ENCODE data around the gene TRPM4. TPM values are rescaled to one million over a fixed set of nuclear protein-coding genes. Genes with fewer than 3 reads are reported as not detected.
"Not testable (repeated sequence)": the region's sequence is repeated elsewhere in the genome, so short reads cannot be mapped to it uniquely, and the experiment has no call there.

TRPM4 gene
- total and polyA plus RNA-seq, 10 of the 15 experiments (the other 5 are each of a cell fraction or from before 2014, with no cell fraction given) = 0.10 to 0.64 (median 0.15) TPM; not detected in 7

GRCh38 chr19:49120868-49121267 is 36.7 kb upstream of the TRPM4 start:
- FAIRE-seq (no peak), DNase-seq (ENCODE audit: low read depth, low spot score) (no peak), ATAC-seq (no peak)
- Histone ChIP-seq H3K4me1 (ENCODE audit: control insufficient read depth, insufficient read depth, low read length) (peaks cover 8% of the 10 kb centered on the region; the same call in 1 of the 2 replicates), H3K36me3 (ENCODE audit: control insufficient read depth in 2 of 2, insufficient read depth in 2 of 2, low read length in 1 of 2) (no peaks in the 10 kb centered on the region), H3K27me3 (replicated peaks in 1 of 2; ENCODE audit: control insufficient read depth in 2 of 2, insufficient read depth in 2 of 2, low read length in 1 of 2) (peaks cover 7 to 8% of the 10 kb centered on the region in 2 experiments), H3K4me2 (ENCODE audit: control insufficient read depth, insufficient read depth) (no peak overlapping the region), H4K20me1 (ENCODE audit: control insufficient read depth, insufficient read depth) (no peaks in the 10 kb centered on the region), H3K27ac (ENCODE audit: control insufficient read depth, insufficient read depth) (no peak overlapping the region), H3K79me2 (ENCODE audit: control insufficient read depth, insufficient read depth, low read length) (no peaks in the 10 kb centered on the region), H3K9me3 (replicated peaks; ENCODE audit: control insufficient read depth, insufficient read depth, low read length) (no peaks in the 10 kb centered on the region), H2AFZ (ENCODE audit: control insufficient read depth, low read depth, low read length) (no peak overlapping the region), H3K4me3 (no peak overlapping the region), H3K9ac (ENCODE audit: control insufficient read depth, insufficient read depth, low read length) (no peak overlapping the region)
- intact Hi-C loops (cut with micrococcal nuclease; ENCODE audit: unreplicated experiment) = no loop called here
- TF ChIP-seq PAX5 (IDR thresholded peaks at IDR 0.05; ENCODE audit: borderline replicate concordance, low read depth, low read length) (no peak), BCL11A (IDR thresholded peaks at IDR 0.05; ENCODE audit: low read depth, low read length) (no peak), ZNF24 (IDR thresholded peaks at IDR 0.05) (no peak)
- ChIA-PET RAD21 (ENCODE audit: unreplicated experiment) (interaction anchor here (1.0 kb wide), 1 partner anchor 23 kb away, joined by 3 read pairs; no protein-coding TSS in a partner anchor), CTCF (interaction anchor here (1.2 to 1.6 kb wide), 2 partner anchors 14 to 23 kb away, joined by 3 to 4 read pairs; no protein-coding TSS in a partner anchor), POLR2A (interaction anchor here (0.6 kb wide), 1 partner anchor 28 kb away, joined by 3 read pairs; no protein-coding TSS in a partner anchor), SMC1A (ENCODE audit: uncharacterized antibody, unreplicated experiment) (no interaction called here)
- 35% methylated on average over 2 of the region's 2 CpGs for WGBS (ENCODE audit: insufficient coverage, insufficient replicate concordance, low lambda C conversion rate, missing lambda C conversion rate)
- in situ Hi-C loops (cut with MboI) = no loop called here
- BruUV-seq (replicated peaks) = no TSS peak

GRCh38 chr19:49121841-49122240 is 35.8 kb upstream of the TRPM4 start:
- H3K9ac ChIP-seq (ENCODE audit: control insufficient read depth, insufficient read depth, low read length); intact Hi-C loops (cut with micrococcal nuclease; ENCODE audit: unreplicated experiment); H3K4me1 ChIP-seq (ENCODE audit: control insufficient read depth, insufficient read depth, low read length); in situ Hi-C loops (cut with MboI); FAIRE-seq; H3K4me2 ChIP-seq (ENCODE audit: control insufficient read depth, insufficient read depth); H3K4me3 ChIP-seq; CTCF ChIA-PET; H4K20me1 ChIP-seq (ENCODE audit: control insufficient read depth, insufficient read depth); DNase-seq (ENCODE audit: low read depth, low spot score); SMC1A ChIA-PET (ENCODE audit: uncharacterized antibody, unreplicated experiment); POLR2A ChIA-PET; H3K36me3 ChIP-seq (ENCODE audit: control insufficient read depth in 2 of 2, insufficient read depth in 2 of 2, low read length in 1 of 2); ATAC-seq; H3K9me3 ChIP-seq (replicated peaks; ENCODE audit: control insufficient read depth, insufficient read depth, low read length); H2AFZ ChIP-seq (ENCODE audit: control insufficient read depth, low read depth, low read length); BruUV-seq (replicated peaks); H3K27ac ChIP-seq (ENCODE audit: control insufficient read depth, insufficient read depth); H3K79me2 ChIP-seq (ENCODE audit: control insufficient read depth, insufficient read depth, low read length); H3K27me3 ChIP-seq (replicated peaks in 1 of 2; ENCODE audit: control insufficient read depth in 2 of 2, insufficient read depth in 2 of 2, low read length in 1 of 2): not testable (repeated sequence)
- 75% methylated on average over 5 of the region's 10 CpGs for WGBS (ENCODE audit: insufficient coverage, insufficient replicate concordance, low lambda C conversion rate, missing lambda C conversion rate)
- RAD21 ChIA-PET (ENCODE audit: unreplicated experiment) = interaction anchor here (0.6 kb wide), 1 partner anchor 152 kb away, joined by 3 read pairs; no protein-coding TSS in a partner anchor

DNA sequence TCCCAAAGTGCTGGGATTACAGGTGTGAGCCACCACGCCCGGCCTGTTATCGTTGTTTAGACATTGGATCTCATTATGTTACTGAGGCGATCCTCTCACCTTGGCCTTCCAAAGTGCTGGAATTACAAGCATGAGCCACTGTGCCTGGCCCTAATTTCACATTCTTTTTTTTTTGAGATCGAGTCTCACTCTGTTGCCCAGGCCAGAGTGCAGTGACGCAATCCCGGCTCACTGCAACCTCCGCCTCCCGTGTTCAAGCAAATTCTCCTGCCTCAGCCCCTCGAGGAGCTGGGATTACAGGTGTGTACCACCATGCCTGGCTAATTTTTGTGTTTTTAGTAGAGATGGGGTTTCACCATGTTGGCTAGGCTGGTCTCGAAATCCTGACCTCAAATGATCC is 34.3 kb upstream of the TRPM4 start:
- H3K9me3 ChIP-seq (replicated peaks; ENCODE audit: control insufficient read depth, insufficient read depth, low read length); H3K36me3 ChIP-seq (ENCODE audit: control insufficient read depth in 2 of 2, insufficient read depth in 2 of 2, low read length in 1 of 2); H3K4me2 ChIP-seq (ENCODE audit: control insufficient read depth, insufficient read depth); RAD21 ChIA-PET (ENCODE audit: unreplicated experiment); H3K27ac ChIP-seq (ENCODE audit: control insufficient read depth, insufficient read depth); H3K4me1 ChIP-seq (ENCODE audit: control insufficient read depth, insufficient read depth, low read length); FAIRE-seq; POLR2A ChIA-PET; H3K4me3 ChIP-seq; in situ Hi-C loops (cut with MboI); ATAC-seq; SMC1A ChIA-PET (ENCODE audit: uncharacterized antibody, unreplicated experiment); DNase-seq (ENCODE audit: low read depth, low spot score); H4K20me1 ChIP-seq (ENCODE audit: control insufficient read depth, insufficient read depth); intact Hi-C loops (cut with micrococcal nuclease; ENCODE audit: unreplicated experiment); CTCF ChIA-PET; H3K27me3 ChIP-seq (replicated peaks in 1 of 2; ENCODE audit: control insufficient read depth in 2 of 2, insufficient read depth in 2 of 2, low read length in 1 of 2); H3K79me2 ChIP-seq (ENCODE audit: control insufficient read depth, insufficient read depth, low read length); BruUV-seq (replicated peaks); H2AFZ ChIP-seq (ENCODE audit: control insufficient read depth, low read depth, low read length); H3K9ac ChIP-seq (ENCODE audit: control insufficient read depth, insufficient read depth, low read length): not testable (repeated sequence)
- 45% methylated on average over 11 of the region's 11 CpGs for WGBS (ENCODE audit: insufficient coverage, insufficient replicate concordance, low lambda C conversion rate, missing lambda C conversion rate)
